Neural cell (in vitro differentiated cells): ENCODE results near the gene EXTL1.

Experiments
- CTCF ChIP-seq: fragments of 450-650 bp; IDR thresholded peaks from 2 replicates; pipeline ENCODE4 v1.5.1; 2014; ENCODE audit warnings: antibody characterized with exemption, mild to moderate bottlenecking, moderate library complexity; ENCODE audit not compliant: poor library complexity, severe bottlenecking
- EP300 ChIP-seq: fragments of 450-650 bp; conservative IDR thresholded peaks from 2 replicates; pipeline ENCODE4 v1.6.1; 2014; ENCODE audit warnings: antibody characterized with exemption, mild to moderate bottlenecking, moderate library complexity; ENCODE audit not compliant: poor library complexity, severe bottlenecking
- EZH2 ChIP-seq: fragments of 200-600, 300-800 bp; shearing (Covaris generic), sonication (generic); IDR thresholded peaks from 2 replicates; pipeline ENCODE4 v1.6.1; 2014; ENCODE audit warnings: antibody characterized with exemption, low read length, borderline replicate concordance, mild to moderate bottlenecking; ENCODE audit not compliant: insufficient read depth, poor library complexity, severe bottlenecking

GRCh38 chr1:25978403-25978802 lies 43.2 kb upstream of the EXTL1 start:
- TF ChIP-seq CTCF (no peak), EZH2 (no peak), EP300 (no peak)
